ENCODE data around the gene MSI2.

Gene MSI2

GRCh38 chr17:57732062-57732461 is 475.7 kb downstream of the MSI2 start:
- no peak for DNase-seq

DNA sequence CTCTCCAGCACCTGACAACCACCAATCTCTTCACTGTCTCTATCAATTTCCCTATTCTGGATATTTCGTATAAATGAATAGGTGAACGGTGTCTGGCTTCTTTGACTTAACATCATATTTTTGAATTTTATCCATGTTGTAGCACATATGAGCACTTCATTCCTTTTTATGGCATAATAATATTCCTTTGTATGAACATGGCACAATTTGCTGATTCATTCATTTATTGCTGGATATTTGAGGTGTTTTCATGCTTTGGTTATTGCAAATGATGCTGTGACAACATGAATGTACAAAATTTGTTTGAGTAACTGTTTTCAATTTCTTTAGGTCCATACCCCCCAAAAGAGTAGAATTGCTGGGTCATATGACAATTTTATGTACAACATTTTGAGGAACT is 476.8 kb downstream of the MSI2 start:
- no peak for DNase-seq
